GM19324 (cell line): Measurements from ENCODE around the gene ACTL8.

ENCODE experiments used
- ATAC-seq: cut with Tn5 transposase; IDR thresholded peaks from one replicate; pipeline ENCODE4 v1.9.1; 2021; ENCODE audit warnings: mild to moderate bottlenecking, moderate library complexity; ENCODE audit not compliant: unreplicated experiment, low FRiP score

ACTL8 gene

GRCh38 chr1:17867470-17867869, 112.3 kb downstream of the ACTL8 start:
- no peak for ATAC-seq

DNA sequence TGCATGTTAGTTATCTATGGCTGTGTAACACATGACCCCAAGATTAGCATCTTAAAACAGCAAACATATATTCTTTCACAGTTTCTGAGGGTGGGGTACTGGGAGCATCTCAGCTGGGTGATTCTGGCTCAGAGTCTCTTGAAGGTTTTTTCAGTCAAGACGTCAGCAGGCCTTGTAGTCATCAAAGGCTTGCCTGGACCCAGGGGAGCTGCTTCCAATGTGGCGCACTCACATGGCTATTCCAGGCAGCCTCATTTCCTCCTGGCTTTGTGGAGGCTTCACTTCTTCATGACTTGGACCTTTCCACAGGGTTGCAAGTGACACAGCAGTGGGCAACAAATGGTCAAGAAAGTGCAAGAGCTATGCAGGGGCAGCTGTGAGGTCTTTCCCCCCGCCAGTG, 114.7 kb downstream of the ACTL8 start:
- ATAC-seq = no peak

- ATAC-seq = no peak
These were observed 115.5 kb downstream of the ACTL8 start for GRCh38 chr1:17870679-17871078.

DNA sequence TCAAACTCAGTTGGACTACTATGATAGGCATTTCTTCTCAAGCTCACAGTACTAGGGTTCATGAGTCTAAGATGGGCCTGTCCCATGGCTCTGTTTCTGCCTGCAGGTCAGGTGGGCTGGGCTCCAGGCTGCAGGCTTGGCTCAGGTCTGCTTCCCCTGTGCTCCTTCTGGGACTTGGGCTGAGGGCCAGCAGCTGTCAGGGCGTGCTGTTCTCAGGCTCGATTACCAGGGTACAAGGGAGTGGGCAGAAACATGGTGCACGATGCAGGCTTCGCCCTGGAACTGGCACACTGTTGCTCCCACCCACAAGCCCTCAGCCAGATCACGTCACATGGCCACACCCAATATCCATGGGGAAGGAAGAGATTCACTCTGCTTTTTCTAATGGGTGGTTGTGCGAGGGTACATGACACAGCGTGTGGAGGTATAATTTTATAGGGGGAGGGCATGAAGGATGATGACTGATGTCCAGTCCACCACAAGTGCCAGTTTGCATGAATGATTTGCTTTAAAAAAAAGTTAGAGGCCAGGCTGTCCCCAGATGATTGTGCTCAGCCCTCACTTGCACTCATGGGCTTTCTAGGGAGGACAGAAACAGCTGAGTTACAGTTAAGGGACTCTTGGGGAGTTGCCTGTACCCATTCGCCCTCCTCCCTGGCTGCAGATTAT, 118.0 kb downstream of the ACTL8 start:
- no peak for ATAC-seq

DNA sequence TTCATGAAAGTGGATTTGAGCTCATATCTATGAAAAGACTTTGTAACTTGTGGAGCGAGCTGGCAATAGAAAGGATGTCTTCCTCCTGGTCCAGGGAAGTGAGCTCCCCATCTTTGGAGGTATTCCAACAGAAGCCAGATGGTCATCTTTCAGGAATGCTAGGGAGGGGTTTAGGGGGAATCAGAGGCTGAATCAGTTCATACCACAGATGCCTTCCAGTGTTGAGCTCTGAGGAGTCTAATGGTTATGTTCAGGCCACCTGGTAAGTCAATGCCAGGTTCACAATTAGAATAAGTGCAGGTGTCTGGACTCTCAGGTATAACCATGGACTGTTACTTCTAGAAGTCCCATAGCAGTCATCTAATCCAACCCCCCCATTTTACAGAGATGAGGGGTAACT, 119.1 kb downstream of the ACTL8 start:
- ATAC-seq = no peak

GRCh38 chr1:17874710-17875109, 119.6 kb downstream of the ACTL8 start:
- ATAC-seq = no peak

DNA sequence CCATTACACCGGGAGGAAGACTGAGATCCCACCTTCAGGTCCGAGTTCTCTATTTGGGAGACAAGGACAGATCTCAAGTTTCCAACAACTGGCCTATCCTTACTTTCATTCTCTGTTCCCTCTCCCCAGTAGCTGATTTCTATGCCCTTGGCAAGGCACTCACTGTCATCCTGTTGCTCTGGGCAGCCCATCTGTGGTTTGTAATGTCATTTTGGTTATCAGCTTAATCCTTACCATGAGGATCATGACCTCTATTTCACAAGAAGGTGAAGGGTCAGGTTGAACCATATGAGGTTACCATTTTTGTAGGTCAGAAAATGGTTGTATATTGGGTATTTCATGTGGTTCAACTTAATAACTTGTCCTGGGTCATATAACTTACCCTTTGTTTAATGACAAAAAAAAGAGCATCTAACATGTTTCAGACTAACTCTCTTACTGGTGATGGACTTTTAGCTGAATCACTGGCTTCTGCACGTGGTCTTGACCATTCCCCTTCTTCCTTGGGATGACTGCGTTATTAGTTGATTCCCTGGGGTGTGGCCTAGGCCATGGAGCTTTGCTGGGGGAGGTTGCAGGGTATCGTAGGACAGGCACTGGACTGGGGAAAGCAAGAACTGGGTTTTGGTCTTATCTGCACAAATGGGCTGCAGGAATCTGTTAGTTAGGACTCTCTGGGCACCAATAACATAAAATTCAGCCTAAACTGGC, 120.2 kb downstream of the ACTL8 start:
- no peak for ATAC-seq

DNA sequence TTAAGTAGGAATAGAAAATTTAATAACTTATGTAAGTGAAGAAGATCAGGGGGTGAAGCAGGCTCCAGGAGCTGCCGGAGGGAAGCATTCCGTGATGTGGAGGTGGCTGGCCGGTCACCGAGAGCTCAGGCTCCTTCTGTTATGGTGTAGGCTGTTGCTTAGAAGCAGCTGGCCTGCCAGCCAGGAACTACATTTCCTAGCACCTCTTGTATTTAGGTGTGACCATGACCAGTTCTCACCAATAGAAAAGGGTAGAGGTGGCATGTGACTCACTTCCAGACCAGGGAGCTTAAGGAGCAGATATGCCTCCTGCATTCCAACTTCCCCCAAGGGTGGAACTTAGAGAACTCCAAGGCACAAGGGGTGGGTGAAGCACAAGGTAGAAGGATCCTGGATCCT, 120.7 kb downstream of the ACTL8 start:
- ATAC-seq = no peak
